Fibroblast of lung (primary cell): Measurements from ENCODE around the gene NLRP6.

Experiments
- CTCF ChIP-seq, 2 donors: IDR thresholded peaks in 1 of 2; conservative IDR thresholded peaks in 1 of 2; 1 replicate in 1 of 2; 2 replicates in 1 of 2; pipeline ENCODE4 v1.5.1; 2011 to 2012; ENCODE audit warnings: low read length in 2 of 2, control low read depth in 1 of 2, inconsistent platforms in 1 of 2, low read depth in 1 of 2, mild to moderate bottlenecking in 1 of 2
- EZH2 ChIP-seq: IDR thresholded peaks from 2 replicates; pipeline ENCODE4 v1.5.1; 2012; ENCODE audit warnings: low read length, control low read depth, mild to moderate bottlenecking; ENCODE audit errors: missing control alignments

DNA sequence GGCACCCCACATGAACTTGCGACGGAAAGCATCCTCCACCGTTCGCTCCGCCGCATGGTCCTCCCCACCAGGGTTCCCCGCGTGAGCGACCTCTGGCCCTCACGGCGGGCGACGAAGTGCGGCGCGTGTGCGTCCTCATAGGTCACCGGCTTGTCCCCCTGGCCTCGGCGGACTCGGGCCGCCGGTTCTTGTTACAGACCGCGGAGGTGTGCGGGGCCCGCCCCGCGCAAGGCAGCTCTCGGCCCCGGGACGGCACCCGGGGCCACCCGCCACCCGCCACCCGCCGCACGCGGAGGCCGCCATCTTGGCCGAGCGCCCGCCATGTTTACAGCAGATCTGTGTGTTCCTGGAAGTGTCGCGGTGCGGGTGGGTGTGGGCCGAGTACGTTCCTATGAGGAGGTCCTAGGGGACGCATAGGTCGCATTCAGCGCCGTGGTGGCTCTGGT is 25.9 kb downstream of the NLRP6 start:
- TF ChIP-seq CTCF (conservative IDR thresholded peaks at IDR 0.05 in 1 of 2, IDR thresholded peaks at IDR 0.05 in 1 of 2; ENCODE audit: low read depth in 1 of 2, low read length in 2 of 2) (no peak), EZH2 (no peak)
